Neural cell (in vitro differentiated cells): ENCODE data around the gene UGGT2. TPM values are rescaled to one million over a fixed set of nuclear protein-coding genes. Genes with fewer than 3 reads are reported as not detected.

Experiments used
- H2AFZ ChIP-seq: fragments of 200-600, 300-800 bp; sonication (generic), shearing (Covaris generic); 2 replicates; pipeline ENCODE4 v1.6.0; 2014; ENCODE audit warnings: low read depth, mild to moderate bottlenecking, antibody characterized with exemption, low read length, moderate library complexity
- H3F3A ChIP-seq: fragments of 200-600 bp; shearing (Covaris generic); 2 replicates; pipeline ENCODE4 v1.6.1; 2016; ENCODE audit warnings: mild to moderate bottlenecking, moderate library complexity, mixed read lengths, antibody characterized with exemption, low read length; ENCODE audit not compliant: insufficient read depth, poor library complexity, severe bottlenecking
- H3K27ac ChIP-seq: fragments of 200-600, 300-800 bp; sonication (generic), shearing (Covaris generic); 2 replicates; pipeline ENCODE4 v1.5.1; 2014; ENCODE audit warnings: mild to moderate bottlenecking, low read length, moderate library complexity
- H3K27me3 ChIP-seq: fragments of 300-800, 200-600 bp; sonication (generic), shearing (Covaris generic); 2 replicates; pipeline ENCODE4 v1.6.0; 2014; ENCODE audit warnings: mild to moderate bottlenecking, low read depth, low read length, moderate library complexity; ENCODE audit not compliant: insufficient read depth
- H3K36me3 ChIP-seq: fragments of 300-800, 200-600 bp; sonication (generic), shearing (Covaris generic); 2 replicates; pipeline ENCODE4 v1.5.1; 2014; ENCODE audit warnings: mild to moderate bottlenecking, antibody characterized with exemption, low read length, moderate library complexity; ENCODE audit not compliant: insufficient read depth
- H3K4me2 ChIP-seq: fragments of 300-800, 200-600 bp; sonication (generic), shearing (Covaris generic); 2 replicates; pipeline ENCODE4 v1.6.0; 2014; ENCODE audit warnings: mild to moderate bottlenecking, low read length
- H3K4me3 ChIP-seq: fragments of 300-800, 200-600 bp; sonication (generic), shearing (Covaris generic); 2 replicates; pipeline ENCODE4 v1.5.1; 2014; ENCODE audit warnings: mild to moderate bottlenecking, low read length, moderate library complexity
- H3K79me2 ChIP-seq: fragments of 200-600 bp; shearing (Covaris generic); replicated peaks from 2 replicates; pipeline ENCODE4 v1.6.0; 2014; ENCODE audit warnings: mild to moderate bottlenecking, low read length, moderate library complexity; ENCODE audit not compliant: insufficient read depth
- H3K9ac ChIP-seq: fragments of 300-800, 200-600 bp; sonication (generic), shearing (Covaris generic); 2 replicates; pipeline ENCODE4 v1.6.1; 2016; ENCODE audit warnings: mild to moderate bottlenecking, low read length, mixed read lengths
- H3K9me2 ChIP-seq: fragments of 200-600 bp; shearing (Covaris generic); 2 replicates; pipeline ENCODE4 v1.6.1; 2016; ENCODE audit warnings: mild to moderate bottlenecking, low read length, mixed read lengths; ENCODE audit not compliant: insufficient read depth
- H3K9me3 ChIP-seq: fragments of 200-600, 300-800 bp; sonication (generic), shearing (Covaris generic); 2 replicates; pipeline ENCODE4 v1.6.1; 2016; ENCODE audit warnings: mild to moderate bottlenecking, mixed run types, low read length, moderate library complexity, mixed read lengths
- H4K20me1 ChIP-seq: fragments of 200-600 bp; shearing (Covaris generic); 2 replicates; pipeline ENCODE4 v1.6.1; 2016; ENCODE audit warnings: mild to moderate bottlenecking, mixed run types; ENCODE audit not compliant: insufficient read depth
- EP300 ChIP-seq: fragments of 450-650 bp; conservative IDR thresholded peaks from 2 replicates; pipeline ENCODE4 v1.6.1; 2014; ENCODE audit warnings: antibody characterized with exemption, mild to moderate bottlenecking, moderate library complexity; ENCODE audit not compliant: poor library complexity, severe bottlenecking
- EZH2 ChIP-seq: fragments of 200-600, 300-800 bp; shearing (Covaris generic), sonication (generic); IDR thresholded peaks from 2 replicates; pipeline ENCODE4 v1.6.1; 2014; ENCODE audit warnings: antibody characterized with exemption, low read length, borderline replicate concordance, mild to moderate bottlenecking; ENCODE audit not compliant: insufficient read depth, poor library complexity, severe bottlenecking
- MXI1 ChIP-seq: fragments of 450-650 bp; conservative IDR thresholded peaks from 2 replicates; pipeline ENCODE4 v1.6.1; 2014; ENCODE audit warnings: antibody characterized with exemption, mild to moderate bottlenecking; ENCODE audit not compliant: poor library complexity, severe bottlenecking
- POLR2AphosphoS5 ChIP-seq: IDR thresholded peaks from 2 replicates; pipeline ENCODE4 v1.6.1; 2012
- RAD21 ChIP-seq: fragments of 450-650 bp; conservative IDR thresholded peaks from 2 replicates; pipeline ENCODE4 v1.6.1; 2014; ENCODE audit warnings: antibody characterized with exemption, mild to moderate bottlenecking, moderate library complexity
- SMC3 ChIP-seq: fragments of 450-650 bp; conservative IDR thresholded peaks from 2 replicates; pipeline ENCODE4 v1.6.1; 2014; ENCODE audit warnings: antibody characterized with exemption, mild to moderate bottlenecking, moderate library complexity; ENCODE audit not compliant: poor library complexity
- TAF1 ChIP-seq: IDR thresholded peaks from 2 replicates; pipeline ENCODE4 v1.6.1; 2012; ENCODE audit warnings: low read depth
- polyA plus RNA-seq: library from polyadenylated mRNA; depleted of rRNA; stranded (reverse); fragments of >200 nt; gene quantifications from 2 replicates; pipeline ENCODE4 v1.2.3, GENCODE V29; 2014
- TF ChIP-seq, protein P1 (sequence below): fragments of 450-650 bp; IDR thresholded peaks from 2 replicates; pipeline ENCODE4 v1.5.1; 2014; ENCODE audit warnings: antibody characterized with exemption, mild to moderate bottlenecking, moderate library complexity; ENCODE audit not compliant: poor library complexity, severe bottlenecking
- TF ChIP-seq, protein P2 (sequence below): IDR thresholded peaks from 2 replicates; pipeline ENCODE4 v1.6.1; 2012; ENCODE audit warnings: borderline replicate concordance

Gene UGGT2
- polyA plus RNA-seq, 1 donor from 2014 or later: 35.3 TPM

DNA sequence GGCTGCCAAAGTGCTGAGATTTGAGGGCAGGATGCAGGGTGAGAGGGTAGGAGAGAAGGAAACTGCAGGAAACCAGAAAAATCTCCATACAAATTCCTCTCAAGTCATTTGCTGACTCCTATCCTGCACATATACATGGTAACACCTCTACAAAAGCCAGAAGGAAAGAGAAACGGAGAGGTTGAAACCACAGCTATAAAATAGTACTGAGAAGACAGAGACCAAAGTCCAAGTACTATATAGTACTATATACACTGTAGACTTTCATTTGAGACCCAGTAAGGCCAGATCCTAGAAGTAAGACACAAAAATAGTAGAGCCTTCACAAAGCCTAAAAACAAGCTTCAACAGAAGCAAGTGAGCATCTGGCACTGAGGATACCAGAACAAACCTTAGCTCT lies 103.1 kb downstream of the UGGT2 start (continued):
- TF ChIP-seq, protein P1, sequence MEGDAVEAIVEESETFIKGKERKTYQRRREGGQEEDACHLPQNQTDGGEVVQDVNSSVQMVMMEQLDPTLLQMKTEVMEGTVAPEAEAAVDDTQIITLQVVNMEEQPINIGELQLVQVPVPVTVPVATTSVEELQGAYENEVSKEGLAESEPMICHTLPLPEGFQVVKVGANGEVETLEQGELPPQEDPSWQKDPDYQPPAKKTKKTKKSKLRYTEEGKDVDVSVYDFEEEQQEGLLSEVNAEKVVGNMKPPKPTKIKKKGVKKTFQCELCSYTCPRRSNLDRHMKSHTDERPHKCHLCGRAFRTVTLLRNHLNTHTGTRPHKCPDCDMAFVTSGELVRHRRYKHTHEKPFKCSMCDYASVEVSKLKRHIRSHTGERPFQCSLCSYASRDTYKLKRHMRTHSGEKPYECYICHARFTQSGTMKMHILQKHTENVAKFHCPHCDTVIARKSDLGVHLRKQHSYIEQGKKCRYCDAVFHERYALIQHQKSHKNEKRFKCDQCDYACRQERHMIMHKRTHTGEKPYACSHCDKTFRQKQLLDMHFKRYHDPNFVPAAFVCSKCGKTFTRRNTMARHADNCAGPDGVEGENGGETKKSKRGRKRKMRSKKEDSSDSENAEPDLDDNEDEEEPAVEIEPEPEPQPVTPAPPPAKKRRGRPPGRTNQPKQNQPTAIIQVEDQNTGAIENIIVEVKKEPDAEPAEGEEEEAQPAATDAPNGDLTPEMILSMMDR: no peak
- TF ChIP-seq RAD21: no peak

DNA sequence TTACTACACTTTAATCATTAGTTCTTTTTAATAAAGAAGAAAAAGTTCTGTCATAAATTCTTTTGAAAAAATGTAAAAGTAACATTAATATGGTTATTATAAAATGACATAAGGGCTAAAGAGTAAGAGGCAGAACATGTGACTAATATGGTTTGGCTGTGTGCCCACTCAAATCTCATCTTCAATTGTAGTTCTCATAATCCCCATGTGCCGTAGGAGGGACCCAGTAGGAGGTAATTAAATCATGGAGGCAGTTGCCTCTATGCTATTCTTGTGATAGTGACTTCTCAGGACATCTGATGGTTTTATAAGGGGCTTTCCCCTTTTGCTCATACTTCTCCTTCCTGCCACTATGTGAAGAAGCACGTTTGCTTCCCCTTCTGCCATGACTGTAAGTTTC lies 104.5 kb downstream of the UGGT2 start:
- H3K4me2 ChIP-seq: no peak overlapping the region
- no peak for TF ChIP-seq MXI1
- TF ChIP-seq, protein P2, sequence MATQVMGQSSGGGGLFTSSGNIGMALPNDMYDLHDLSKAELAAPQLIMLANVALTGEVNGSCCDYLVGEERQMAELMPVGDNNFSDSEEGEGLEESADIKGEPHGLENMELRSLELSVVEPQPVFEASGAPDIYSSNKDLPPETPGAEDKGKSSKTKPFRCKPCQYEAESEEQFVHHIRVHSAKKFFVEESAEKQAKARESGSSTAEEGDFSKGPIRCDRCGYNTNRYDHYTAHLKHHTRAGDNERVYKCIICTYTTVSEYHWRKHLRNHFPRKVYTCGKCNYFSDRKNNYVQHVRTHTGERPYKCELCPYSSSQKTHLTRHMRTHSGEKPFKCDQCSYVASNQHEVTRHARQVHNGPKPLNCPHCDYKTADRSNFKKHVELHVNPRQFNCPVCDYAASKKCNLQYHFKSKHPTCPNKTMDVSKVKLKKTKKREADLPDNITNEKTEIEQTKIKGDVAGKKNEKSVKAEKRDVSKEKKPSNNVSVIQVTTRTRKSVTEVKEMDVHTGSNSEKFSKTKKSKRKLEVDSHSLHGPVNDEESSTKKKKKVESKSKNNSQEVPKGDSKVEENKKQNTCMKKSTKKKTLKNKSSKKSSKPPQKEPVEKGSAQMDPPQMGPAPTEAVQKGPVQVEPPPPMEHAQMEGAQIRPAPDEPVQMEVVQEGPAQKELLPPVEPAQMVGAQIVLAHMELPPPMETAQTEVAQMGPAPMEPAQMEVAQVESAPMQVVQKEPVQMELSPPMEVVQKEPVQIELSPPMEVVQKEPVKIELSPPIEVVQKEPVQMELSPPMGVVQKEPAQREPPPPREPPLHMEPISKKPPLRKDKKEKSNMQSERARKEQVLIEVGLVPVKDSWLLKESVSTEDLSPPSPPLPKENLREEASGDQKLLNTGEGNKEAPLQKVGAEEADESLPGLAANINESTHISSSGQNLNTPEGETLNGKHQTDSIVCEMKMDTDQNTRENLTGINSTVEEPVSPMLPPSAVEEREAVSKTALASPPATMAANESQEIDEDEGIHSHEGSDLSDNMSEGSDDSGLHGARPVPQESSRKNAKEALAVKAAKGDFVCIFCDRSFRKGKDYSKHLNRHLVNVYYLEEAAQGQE: no peak
- no peaks in the 10 kb centered on the region for H3K79me2 ChIP-seq
- no peaks in the 10 kb centered on the region for H3F3A ChIP-seq
- no peak overlapping the region for H3K9ac ChIP-seq
- H4K20me1 ChIP-seq: no peaks in the 10 kb centered on the region
- no peak overlapping the region for H3K27ac ChIP-seq
- H3K36me3 ChIP-seq: no peaks in the 10 kb centered on the region
- no peak overlapping the region for H2AFZ ChIP-seq
- no peak overlapping the region for H3K4me3 ChIP-seq
- H3K9me2 ChIP-seq: no peaks in the 10 kb centered on the region
- H3K27me3 ChIP-seq: no peaks in the 10 kb centered on the region
- H3K9me3 ChIP-seq: no peaks in the 10 kb centered on the region

- Histone ChIP-seq H3K27me3 (no peaks in the 10 kb centered on the region), H3K9ac (no peak overlapping the region), H3K9me2 (no peaks in the 10 kb centered on the region), H3K79me2 (no peaks in the 10 kb centered on the region), H3K4me2 (no peak overlapping the region), H4K20me1 (no peaks in the 10 kb centered on the region), H3F3A (no peaks in the 10 kb centered on the region), H3K27ac (no peak overlapping the region), H3K4me3 (no peak overlapping the region), H3K9me3 (no peaks in the 10 kb centered on the region), H2AFZ (no peak overlapping the region), H3K36me3 (peaks cover 11% of the 10 kb centered on the region)
- TF ChIP-seq SMC3: no peak
- no peak for TF ChIP-seq RAD21
- TF ChIP-seq EZH2: no peak
- TF ChIP-seq, protein P2: no peak
- no peak for TF ChIP-seq TAF1
- no peak for TF ChIP-seq MXI1
- no peak for TF ChIP-seq EP300
- TF ChIP-seq POLR2AphosphoS5: no peak
- TF ChIP-seq, protein P1: no peak
Observed at GRCh38 chr13:95937714-95938320, 115.4 kb downstream of the UGGT2 start.
